Prostate gland (tissue), 2 donors: ENCODE data around the gene DES.

ENCODE experiments used
- POLR2A ChIP-seq: fragments of 450-650 bp; IDR thresholded peaks from one replicate; pipeline ENCODE4 v1.6.1; 2016; ENCODE audit warnings: antibody characterized with exemption, mild to moderate bottlenecking
- POLR2AphosphoS5 ChIP-seq: sonication (generic); formaldehyde crosslinking; IDR thresholded peaks from one replicate; pipeline ENCODE4 v1.6.1; 2017; ENCODE audit warnings: antibody characterized with exemption
- TF ChIP-seq, protein P1 (sequence below), 4 experiments: fragments of 200-600 bp in 2 of 4; fragments of 450-650 bp in 2 of 4; sonication (generic) in 2 of 4; IDR thresholded peaks; 1 replicate in 3 of 4; 2 replicates in 1 of 4; pipeline ENCODE4 v1.5.1; 2016 to 2019; ENCODE audit warnings: antibody characterized with exemption in 4 of 4, mild to moderate bottlenecking in 2 of 4, moderate library complexity in 2 of 4

DNA sequence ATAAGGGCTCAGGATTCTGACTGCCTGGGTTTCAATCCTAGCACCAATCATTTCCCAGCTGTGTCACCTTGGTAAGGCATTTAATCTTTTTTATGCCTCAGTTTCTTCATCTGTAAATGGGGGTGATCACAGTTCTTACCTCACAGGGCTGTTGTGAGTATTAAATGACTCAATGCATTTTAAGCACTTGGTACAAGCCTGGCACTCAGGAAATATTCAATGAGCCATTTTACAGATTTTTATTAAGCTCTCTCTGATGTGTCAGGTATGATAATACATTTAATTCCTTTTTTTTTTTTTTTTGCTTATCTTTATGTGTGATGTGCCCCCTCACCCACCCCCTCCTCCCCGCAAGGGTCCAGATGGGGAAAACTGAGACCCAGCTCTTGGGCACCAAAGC lies 28.5 kb downstream of the DES start:
- TF ChIP-seq POLR2A (no peak), POLR2AphosphoS5 (no peak)
- TF ChIP-seq, protein P1, sequence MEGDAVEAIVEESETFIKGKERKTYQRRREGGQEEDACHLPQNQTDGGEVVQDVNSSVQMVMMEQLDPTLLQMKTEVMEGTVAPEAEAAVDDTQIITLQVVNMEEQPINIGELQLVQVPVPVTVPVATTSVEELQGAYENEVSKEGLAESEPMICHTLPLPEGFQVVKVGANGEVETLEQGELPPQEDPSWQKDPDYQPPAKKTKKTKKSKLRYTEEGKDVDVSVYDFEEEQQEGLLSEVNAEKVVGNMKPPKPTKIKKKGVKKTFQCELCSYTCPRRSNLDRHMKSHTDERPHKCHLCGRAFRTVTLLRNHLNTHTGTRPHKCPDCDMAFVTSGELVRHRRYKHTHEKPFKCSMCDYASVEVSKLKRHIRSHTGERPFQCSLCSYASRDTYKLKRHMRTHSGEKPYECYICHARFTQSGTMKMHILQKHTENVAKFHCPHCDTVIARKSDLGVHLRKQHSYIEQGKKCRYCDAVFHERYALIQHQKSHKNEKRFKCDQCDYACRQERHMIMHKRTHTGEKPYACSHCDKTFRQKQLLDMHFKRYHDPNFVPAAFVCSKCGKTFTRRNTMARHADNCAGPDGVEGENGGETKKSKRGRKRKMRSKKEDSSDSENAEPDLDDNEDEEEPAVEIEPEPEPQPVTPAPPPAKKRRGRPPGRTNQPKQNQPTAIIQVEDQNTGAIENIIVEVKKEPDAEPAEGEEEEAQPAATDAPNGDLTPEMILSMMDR (IDR thresholded peaks at IDR 0.05): no peak
